GM12878 (cell line): ENCODE data around the gene ZNF627. TPM values are rescaled to one million over a fixed set of nuclear protein-coding genes. Genes with fewer than 3 reads are reported as not detected.

ENCODE experiments used
- ATAC-seq: fragments of 200-7000 bp; cut with Tn5 transposase; 3 replicates; pipeline ENCODE4 v1.9.1; 2020; ENCODE audit warnings: mild to moderate bottlenecking, moderate library complexity
- BruUV-seq: library from RNA; stranded (reverse); fragments of 400-500 nt; replicated peaks from 2 replicates; lab custom pipeline; 2021; lab: Mats Ljungman, UMichigan
- CTCF ChIA-PET: fragments of 300-600 bp; sonication (Branson Sonifier 250); formaldehyde crosslinking; extraction: SDS; loops from one replicate; lab custom pipeline; 2021; ENCODE audit warnings: inconsistent platforms; lab: Yijun Ruan, JAX
- POLR2A ChIA-PET: fragments of 350-600 bp; formaldehyde crosslinking; extraction: SDS; loops from one replicate; lab custom pipeline; 2021; ENCODE audit warnings: inconsistent platforms; lab: Charles Lee
- RAD21 ChIA-PET: fragments of 300-600 bp; sonication (Branson Sonifier 250); formaldehyde crosslinking; loops from one replicate; lab custom pipeline; 2023; ENCODE audit warnings: antibody characterized with exemption; ENCODE audit not compliant: unreplicated experiment; lab: Charles Lee
- SMC1A ChIA-PET: fragments of 300-600 bp; sonication (Branson Sonifier 250); formaldehyde crosslinking; loops from one replicate; lab custom pipeline; 2023; ENCODE audit not compliant: unreplicated experiment, uncharacterized antibody; lab: Charles Lee
- DNase-seq: peaks from one replicate; pipeline ENCODE4 v3.0.0-alpha.2; 2011; ENCODE audit warnings: low read depth, low spot score
- FAIRE-seq: peaks from 3 replicates; lab custom pipeline; 2011; peaks lifted over from hg19 to GRCh38; lab: Jason Lieb, UNC
- H2AFZ ChIP-seq: 2 replicates; pipeline ENCODE4 v1.6.0; 2011; ENCODE audit warnings: low read depth, low read length, control low read depth; ENCODE audit not compliant: control insufficient read depth
- H3K27ac ChIP-seq: 2 replicates; pipeline ENCODE4 v1.5.1; 2011; ENCODE audit warnings: control low read depth; ENCODE audit not compliant: control insufficient read depth, insufficient read depth
- H3K27me3 ChIP-seq, 2 experiments: replicated peaks in 1 of 2; 2 replicates each; pipeline versions ENCODE4 v1.6.0 to v1.6.1; 2011; ENCODE audit warnings: low read length in 1 of 2; ENCODE audit not compliant: control insufficient read depth in 2 of 2, insufficient read depth in 2 of 2
- H3K36me3 ChIP-seq, 2 experiments: 2 replicates each; pipeline ENCODE4 v1.5.1; 2011; ENCODE audit warnings: low read length in 1 of 2; ENCODE audit not compliant: control insufficient read depth in 2 of 2, insufficient read depth in 2 of 2
- H3K4me1 ChIP-seq: 2 replicates; pipeline ENCODE4 v1.6.1; 2011; ENCODE audit warnings: mild to moderate bottlenecking, low read length, moderate library complexity, mixed read lengths; ENCODE audit not compliant: control insufficient read depth, insufficient read depth
- H3K4me2 ChIP-seq: 2 replicates; pipeline ENCODE4 v1.6.0; 2011; ENCODE audit warnings: control low read depth; ENCODE audit not compliant: control insufficient read depth, insufficient read depth
- H3K4me3 ChIP-seq: fragments of 200-600 bp; sonication (generic); 2 replicates; pipeline ENCODE4 v1.5.1; 2016
- H3K79me2 ChIP-seq: 2 replicates; pipeline ENCODE4 v1.6.0; 2011; ENCODE audit warnings: low read length; ENCODE audit not compliant: control insufficient read depth, insufficient read depth
- H3K9ac ChIP-seq: 2 replicates; pipeline ENCODE4 v1.8.0; 2011; ENCODE audit warnings: low read length, control low read depth, mixed read lengths; ENCODE audit not compliant: control insufficient read depth, insufficient read depth
- H3K9me3 ChIP-seq: replicated peaks from 3 replicates; pipeline ENCODE4 v1.5.1; 2011; ENCODE audit warnings: mild to moderate bottlenecking, low read length; ENCODE audit not compliant: control insufficient read depth, insufficient read depth
- H4K20me1 ChIP-seq: 2 replicates; pipeline ENCODE4 v1.6.0; 2011; ENCODE audit not compliant: control insufficient read depth, insufficient read depth
- CTCF ChIP-seq, 3 experiments: IDR thresholded peaks in 2 of 3; conservative IDR thresholded peaks in 1 of 3; 2 replicates each; pipeline ENCODE4 v1.5.1; 2011; ENCODE audit warnings: low read depth in 3 of 3, low read length in 3 of 3, mild to moderate bottlenecking in 3 of 3, control low read depth in 2 of 3, moderate library complexity in 2 of 3, inconsistent platforms in 1 of 3, mixed read lengths in 1 of 3; ENCODE audit not compliant: control insufficient read depth in 2 of 3, insufficient read depth in 1 of 3; ENCODE audit errors: extremely low read depth in 1 of 3
- HCFC1 ChIP-seq: fragments of 150-350 bp; IDR thresholded peaks from 2 replicates; pipeline ENCODE4 v1.6.1; 2014; ENCODE audit warnings: low read length
- KDM1A ChIP-seq: fragments of 200-600 bp; sonication (generic); IDR thresholded peaks from 2 replicates; pipeline ENCODE4 v1.6.1; 2016; ENCODE audit warnings: borderline replicate concordance
- MEF2A ChIP-seq: IDR thresholded peaks from 2 replicates; pipeline ENCODE4 v1.6.1; 2011; ENCODE audit warnings: low read depth, mild to moderate bottlenecking, low read length, moderate library complexity; ENCODE audit not compliant: insufficient read depth
- NRF1 ChIP-seq: conservative IDR thresholded peaks from 2 replicates; pipeline ENCODE4 v1.6.1; 2011; ENCODE audit warnings: mild to moderate bottlenecking, low read depth, low read length, improper control_type of control experiment
- POLR2AphosphoS2 ChIP-seq: IDR thresholded peaks from 2 replicates; pipeline ENCODE4 v1.6.1; 2011; ENCODE audit warnings: low read depth, mild to moderate bottlenecking, low read length, improper control_type of control experiment, moderate library complexity
- POLR2AphosphoS5 ChIP-seq: IDR thresholded peaks from 2 replicates; pipeline ENCODE4 v1.6.1; 2011; ENCODE audit warnings: mild to moderate bottlenecking, low read length, inconsistent platforms
- RAD21 ChIP-seq: IDR thresholded peaks from 2 replicates; pipeline ENCODE4 v1.6.1; 2011; ENCODE audit warnings: mild to moderate bottlenecking, low read depth, low read length, moderate library complexity; ENCODE audit not compliant: insufficient read depth
- TCF7 ChIP-seq: IDR thresholded peaks from 2 replicates; pipeline ENCODE4 v1.6.1; 2014; ENCODE audit warnings: antibody characterized with exemption, borderline replicate concordance
- ZNF274 ChIP-seq: IDR thresholded peaks from one replicate; pipeline ENCODE4 v1.8.0; 2011; ENCODE audit not compliant: insufficient read length, insufficient read depth
- ZNF384 ChIP-seq: IDR thresholded peaks from 2 replicates; pipeline ENCODE4 v1.6.1; 2012; ENCODE audit warnings: low read depth, mild to moderate bottlenecking, low read length, improper control_type of control experiment, borderline replicate concordance
- WGBS: methylation state at CpG from one replicate; pipeline ENCODE4 v1.1.6; 2016; ENCODE audit warnings: low lambda C conversion rate; ENCODE audit not compliant: insufficient replicate concordance, insufficient coverage; ENCODE audit errors: missing lambda C conversion rate; 5-methylcytosine and 5-hydroxymethylcytosine counted together
- in situ Hi-C: fragments of 300-500 bp; cut with MboI; formaldehyde crosslinking; loops from 9 replicates; pipeline ENCODE4 v1.14.3; 2018; ENCODE audit warnings: mixed read lengths
- intact Hi-C: fragments of 100-400 bp; cut with micrococcal nuclease; formaldehyde crosslinking; loops from one replicate; pipeline ENCODE4 v1.14.2; 2022; ENCODE audit not compliant: unreplicated experiment
- polyA plus RNA-seq, 11 experiments: library from polyadenylated mRNA; depleted of rRNA in 4 of 11; unstranded in 6 of 11; stranded (reverse) in 5 of 11; fragments of >200 nt; fragmentation: Nextera tagmentation in 4 of 11; fragmentation: Illumina TruSeq in 1 of 11; extraction: Ambion mirVana in 4 of 11; extraction: Trizol in 1 of 11; gene quantifications; 1 replicate in 1 of 11; 2 replicates in 10 of 11; pipeline versions ENCODE4 v1.2.1 to v1.2.3, GENCODE V29; 2011 to 2016; ENCODE audit warnings: inconsistent platforms in 2 of 11, missing spikeins in 2 of 11, low read depth in 1 of 11
- total RNA-seq, 4 experiments: library from RNA; depleted of rRNA in 3 of 4; stranded (reverse); fragments of >200 nt in 3 of 4; fragmentation: Illumina TruSeq in 1 of 4; extraction: Trizol in 1 of 4; gene quantifications; 2 replicates each; pipeline versions ENCODE4 v1.2.1 to v1.2.3, GENCODE V29; 2013 to 2021
- TF ChIP-seq, protein P1 (sequence below): fragments of 450-650 bp; IDR thresholded peaks from 2 replicates; pipeline ENCODE4 v1.6.1; 2016; ENCODE audit warnings: mild to moderate bottlenecking, moderate library complexity, borderline replicate concordance

ZNF627 gene
- total and polyA plus RNA-seq, 10 of the 15 experiments (the other 5 are each of a cell fraction or from before 2014, with no cell fraction given): 5.1 to 13.7 (median 10.2) TPM

DNA sequence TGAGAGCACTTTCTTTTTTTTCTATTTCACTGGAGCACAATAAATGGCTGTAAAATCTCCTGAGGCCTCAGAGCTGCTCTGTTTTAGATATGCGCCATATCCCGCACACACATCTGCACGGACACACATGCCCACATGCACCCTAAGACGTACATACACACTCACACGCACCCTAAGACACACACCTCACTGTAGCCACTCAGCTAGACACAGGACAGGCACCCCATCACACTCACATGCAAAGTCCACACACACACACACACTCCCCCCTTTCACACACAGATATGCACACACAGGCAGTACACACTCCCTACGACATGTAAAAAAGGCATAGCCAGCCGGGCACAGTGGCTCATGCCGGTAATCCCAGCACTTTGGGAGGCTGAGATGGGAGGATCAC, 47.0 kb upstream of the ZNF627 start:
- Histone ChIP-seq H3K79me2 (peaks cover 3% of the 10 kb centered on the region), H4K20me1 (no peaks in the 10 kb centered on the region)
- WGBS: 94% methylated on average over 8 of the region's 8 CpGs

DNA sequence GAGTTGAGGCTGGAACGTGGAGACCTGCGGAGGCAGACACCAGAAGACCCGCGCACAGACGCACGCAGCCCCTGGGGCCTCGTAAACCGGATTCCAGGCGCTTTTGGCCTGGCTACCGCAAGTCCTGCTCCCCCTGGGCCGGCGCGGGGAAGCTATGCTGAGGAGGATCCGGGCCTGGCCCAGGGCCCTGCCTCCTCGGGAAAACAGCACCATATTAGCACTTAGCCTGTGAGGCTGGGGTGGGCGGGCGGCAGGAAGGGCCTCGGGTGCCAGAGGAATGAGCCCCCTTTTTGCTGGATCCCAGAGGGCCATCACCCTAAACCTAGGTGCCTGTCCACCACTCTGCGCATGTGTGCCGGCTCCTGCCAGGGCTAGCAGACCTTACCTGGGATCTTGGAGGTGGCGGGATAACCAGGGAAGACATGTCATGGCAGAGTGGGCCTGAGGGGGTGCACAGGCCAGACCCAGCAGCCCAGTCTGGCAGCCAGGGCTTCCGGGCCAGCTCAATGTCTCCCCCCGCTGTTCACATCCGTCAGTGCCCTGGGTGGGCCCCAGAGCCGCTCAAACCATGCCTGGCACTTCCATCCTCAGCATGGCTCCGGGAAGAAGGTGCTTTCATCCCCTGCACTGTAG, 45.6 kb upstream of the ZNF627 start:
- Histone ChIP-seq H3K9me3 (no peaks in the 10 kb centered on the region), H3K4me2 (no peak overlapping the region), H3K4me1 (peaks cover 23% of the 10 kb centered on the region), H3K9ac (no peak overlapping the region), H3K27me3 (no peaks in the 10 kb centered on the region), H3K79me2 (peaks cover 14% of the 10 kb centered on the region), H3K36me3 (peaks cover 7 to 24% of the 10 kb centered on the region in 2 experiments; a peak in 3 of 4 replicates), H3K4me3 (no peak overlapping the region), H3K27ac (no peak overlapping the region), H2AFZ (no peak overlapping the region), H4K20me1 (no peaks in the 10 kb centered on the region)
- CTCF ChIA-PET: interaction anchor here (0.8 to 1.5 kb wide), 2 partner anchors 15 to 16 kb away, joined by 3 read pairs; no protein-coding TSS in a partner anchor
- POLR2A ChIA-PET: interaction anchor here (0.5 kb wide), 1 partner anchor 100 kb away, joined by 3 read pairs; no protein-coding TSS in a partner anchor
- no peak for DNase-seq
- RAD21 ChIA-PET: interaction anchor here (1.1 kb wide), 1 partner anchor 15 kb away, joined by 3 read pairs; no protein-coding TSS in a partner anchor
- WGBS: 95% methylated on average over 26 of the region's 26 CpGs
- in situ Hi-C loops (no loop called here), intact Hi-C loops (no loop called here)
- BruUV-seq: no TSS peak
- no peak for FAIRE-seq
- SMC1A ChIA-PET: no interaction called here
- peak; percentile 50 for ATAC-seq
- TF ChIP-seq HCFC1 (no peak), RAD21 (peak; percentile 30; the same call in 1 of the 2 replicates), POLR2AphosphoS2 (peak; percentile 60; the same call in 1 of the 2 replicates), CTCF (IDR thresholded peaks at IDR 0.05 in 2 of 3, conservative IDR thresholded peaks at IDR 0.05 in 1 of 3; ENCODE audit: control insufficient read depth in 2 of 3, extremely low read depth in 1 of 3, insufficient read depth in 1 of 3, low read depth in 3 of 3, low read length in 3 of 3) (peak; percentile 19 to 48 (median 44); a peak in 3 of 6 replicates), POLR2AphosphoS5 (no peak)
- TF ChIP-seq, protein P1, sequence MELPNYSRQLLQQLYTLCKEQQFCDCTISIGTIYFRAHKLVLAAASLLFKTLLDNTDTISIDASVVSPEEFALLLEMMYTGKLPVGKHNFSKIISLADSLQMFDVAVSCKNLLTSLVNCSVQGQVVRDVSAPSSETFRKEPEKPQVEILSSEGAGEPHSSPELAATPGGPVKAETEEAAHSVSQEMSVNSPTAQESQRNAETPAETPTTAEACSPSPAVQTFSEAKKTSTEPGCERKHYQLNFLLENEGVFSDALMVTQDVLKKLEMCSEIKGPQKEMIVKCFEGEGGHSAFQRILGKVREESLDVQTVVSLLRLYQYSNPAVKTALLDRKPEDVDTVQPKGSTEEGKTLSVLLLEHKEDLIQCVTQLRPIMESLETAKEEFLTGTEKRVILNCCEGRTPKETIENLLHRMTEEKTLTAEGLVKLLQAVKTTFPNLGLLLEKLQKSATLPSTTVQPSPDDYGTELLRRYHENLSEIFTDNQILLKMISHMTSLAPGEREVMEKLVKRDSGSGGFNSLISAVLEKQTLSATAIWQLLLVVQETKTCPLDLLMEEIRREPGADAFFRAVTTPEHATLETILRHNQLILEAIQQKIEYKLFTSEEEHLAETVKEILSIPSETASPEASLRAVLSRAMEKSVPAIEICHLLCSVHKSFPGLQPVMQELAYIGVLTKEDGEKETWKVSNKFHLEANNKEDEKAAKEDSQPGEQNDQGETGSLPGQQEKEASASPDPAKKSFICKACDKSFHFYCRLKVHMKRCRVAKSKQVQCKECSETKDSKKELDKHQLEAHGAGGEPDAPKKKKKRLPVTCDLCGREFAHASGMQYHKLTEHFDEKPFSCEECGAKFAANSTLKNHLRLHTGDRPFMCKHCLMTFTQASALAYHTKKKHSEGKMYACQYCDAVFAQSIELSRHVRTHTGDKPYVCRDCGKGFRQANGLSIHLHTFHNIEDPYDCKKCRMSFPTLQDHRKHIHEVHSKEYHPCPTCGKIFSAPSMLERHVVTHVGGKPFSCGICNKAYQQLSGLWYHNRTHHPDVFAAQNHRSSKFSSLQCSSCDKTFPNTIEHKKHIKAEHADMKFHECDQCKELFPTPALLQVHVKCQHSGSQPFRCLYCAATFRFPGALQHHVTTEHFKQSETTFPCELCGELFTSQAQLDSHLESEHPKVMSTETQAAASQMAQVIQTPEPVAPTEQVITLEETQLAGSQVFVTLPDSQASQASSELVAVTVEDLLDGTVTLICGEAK: no peak

More for the DNA sequence above, 47.0 kb upstream of the ZNF627 start:
- no peak for ATAC-seq
- Histone ChIP-seq H3K36me3 (peaks cover 7 to 24% of the 10 kb centered on the region in 2 experiments; a peak in 3 of 4 replicates), H3K4me2 (no peak overlapping the region), H3K9me3 (no peaks in the 10 kb centered on the region), H3K27me3 (no peaks in the 10 kb centered on the region), H3K9ac (no peak overlapping the region), H3K4me3 (no peak overlapping the region), H3K4me1 (peaks cover 23% of the 10 kb centered on the region), H2AFZ (no peak overlapping the region), H3K27ac (no peak overlapping the region)
- ChIA-PET CTCF (interaction anchor here (0.9 kb wide), 1 partner anchor 14 kb away, joined by 3 read pairs; no protein-coding TSS in a partner anchor), SMC1A (no interaction called here), RAD21 (no interaction called here), POLR2A (no interaction called here)
- FAIRE-seq: no peak
- no TSS peak for BruUV-seq
- in situ Hi-C loops (no loop called here), intact Hi-C loops (no loop called here)
- TF ChIP-seq ZNF274: no peak
- no peak for TF ChIP-seq KDM1A
- no peak for TF ChIP-seq TCF7
- no peak for TF ChIP-seq NRF1
- no peak for TF ChIP-seq ZNF384
- TF ChIP-seq MEF2A: no peak
- no peak for DNase-seq
